Measurements from ENCODE around the gene PSMG4.

PSMG4 gene

DNA sequence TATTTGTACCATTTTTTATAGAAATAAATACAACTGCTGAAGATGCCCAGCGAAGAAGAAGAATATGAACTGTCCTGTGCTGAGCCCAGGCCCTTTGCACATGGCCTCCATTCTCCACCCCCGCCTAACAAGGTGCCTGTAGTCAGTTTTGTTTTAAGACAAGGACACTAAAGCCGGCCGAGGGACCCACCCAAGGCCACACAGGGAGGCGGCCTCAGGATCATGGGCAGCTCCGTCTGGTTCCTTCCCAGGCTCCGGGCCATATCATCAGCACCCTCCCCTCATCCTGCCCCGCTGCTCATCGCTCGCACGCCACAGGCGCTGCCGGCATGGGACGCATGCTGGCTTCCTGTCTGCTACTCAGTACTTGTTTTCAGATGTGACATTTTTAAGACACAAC lies 21.3 kb downstream of the PSMG4 start:
- TF ChIP-seq EZH2phosphoT487 (IDR thresholded peaks at IDR 0.05; ENCODE audit: low read depth), result no peak
- no peak for TF ChIP-seq CTCF (IDR thresholded peaks at IDR 0.05; ENCODE audit: low read depth, low read length)

GRCh38 chr6:3280866-3281465 lies 22.2 kb downstream of the PSMG4 start:
- Histone ChIP-seq H3K4me3 (ENCODE audit: low read length) (no peak overlapping the region), H3K9ac (ENCODE audit: low read length) (no peak overlapping the region), H3K4me1 (ENCODE audit: low read length) (no peaks in the 10 kb centered on the region), H2AFZ (ENCODE audit: low read depth, low read length) (no peak overlapping the region), H3K4me2 (ENCODE audit: low read length) (no peak overlapping the region), H3K9me3 (ENCODE audit: insufficient read depth, low read length) (no peaks in the 10 kb centered on the region), H3K27ac (ENCODE audit: low read length) (no peak overlapping the region), H4K20me1 (ENCODE audit: insufficient read depth, low read length) (no peaks in the 10 kb centered on the region), H3K36me3 (replicated peaks; ENCODE audit: low read depth, low read length) (no peaks in the 10 kb centered on the region), H3K79me2 (ENCODE audit: low read length) (no peaks in the 10 kb centered on the region), H3K27me3 (ENCODE audit: low read depth, low read length) (no peaks in the 10 kb centered on the region)
- TF ChIP-seq EZH2phosphoT487 (IDR thresholded peaks at IDR 0.05; ENCODE audit: low read depth) (no peak), CTCF (IDR thresholded peaks at IDR 0.05; ENCODE audit: low read depth, low read length) (no peak)

More for the DNA sequence above, 21.3 kb downstream of the PSMG4 start:
- Histone ChIP-seq H3K9me3 (ENCODE audit: insufficient read depth, low read length) (no peaks in the 10 kb centered on the region), H3K9ac (ENCODE audit: low read length) (no peak overlapping the region), H3K27ac (ENCODE audit: low read length) (no peak overlapping the region), H4K20me1 (ENCODE audit: insufficient read depth, low read length) (no peaks in the 10 kb centered on the region), H3K27me3 (ENCODE audit: low read depth, low read length) (no peaks in the 10 kb centered on the region), H3K36me3 (replicated peaks; ENCODE audit: low read depth, low read length) (no peaks in the 10 kb centered on the region), H2AFZ (ENCODE audit: low read depth, low read length) (no peak overlapping the region), H3K4me2 (ENCODE audit: low read length) (no peak overlapping the region), H3K4me1 (ENCODE audit: low read length) (no peaks in the 10 kb centered on the region), H3K4me3 (ENCODE audit: low read length) (no peak overlapping the region), H3K79me2 (ENCODE audit: low read length) (no peaks in the 10 kb centered on the region)

- H4K20me1 ChIP-seq (ENCODE audit: insufficient read depth, low read length), result no peaks in the 10 kb centered on the region
- H3K79me2 ChIP-seq (ENCODE audit: low read length), result no peaks in the 10 kb centered on the region
- TF ChIP-seq EZH2phosphoT487 (IDR thresholded peaks at IDR 0.05; ENCODE audit: low read depth) (no peak), CTCF (IDR thresholded peaks at IDR 0.05; ENCODE audit: low read depth, low read length) (no peak)
- H3K27ac ChIP-seq (ENCODE audit: low read length), result no peak overlapping the region
- no peaks in the 10 kb centered on the region for H3K4me1 ChIP-seq (ENCODE audit: low read length)
- H2AFZ ChIP-seq (ENCODE audit: low read depth, low read length), result no peak overlapping the region
- H3K27me3 ChIP-seq (ENCODE audit: low read depth, low read length), result no peaks in the 10 kb centered on the region
- no peak overlapping the region for H3K4me3 ChIP-seq (ENCODE audit: low read length)
- H3K9ac ChIP-seq (ENCODE audit: low read length), result no peak overlapping the region
- no peaks in the 10 kb centered on the region for H3K9me3 ChIP-seq (ENCODE audit: insufficient read depth, low read length)
- no peaks in the 10 kb centered on the region for H3K36me3 ChIP-seq (replicated peaks; ENCODE audit: low read depth, low read length)
- H3K4me2 ChIP-seq (ENCODE audit: low read length), result no peak overlapping the region
Measured at GRCh38 chr6:3281631-3282475, 23.1 kb downstream of the PSMG4 start.

GRCh38 chr6:3282476-3283236 lies 23.9 kb downstream of the PSMG4 start:
- Histone ChIP-seq H3K79me2 (ENCODE audit: low read length) (no peaks in the 10 kb centered on the region), H3K4me1 (ENCODE audit: low read length) (no peaks in the 10 kb centered on the region), H4K20me1 (ENCODE audit: insufficient read depth, low read length) (no peaks in the 10 kb centered on the region), H2AFZ (ENCODE audit: low read depth, low read length) (no peak overlapping the region), H3K9ac (ENCODE audit: low read length) (no peak overlapping the region), H3K9me3 (ENCODE audit: insufficient read depth, low read length) (no peaks in the 10 kb centered on the region), H3K27me3 (ENCODE audit: low read depth, low read length) (no peaks in the 10 kb centered on the region), H3K36me3 (replicated peaks; ENCODE audit: low read depth, low read length) (no peaks in the 10 kb centered on the region), H3K4me2 (ENCODE audit: low read length) (no peak overlapping the region), H3K4me3 (ENCODE audit: low read length) (no peak overlapping the region), H3K27ac (ENCODE audit: low read length) (no peak overlapping the region)
- TF ChIP-seq EZH2phosphoT487 (IDR thresholded peaks at IDR 0.05; ENCODE audit: low read depth) (no peak), CTCF (IDR thresholded peaks at IDR 0.05; ENCODE audit: low read depth, low read length) (no peak)

All from OCI-LY3 (cell line).